ENCODE measurements around the gene MAML3. TPM values are rescaled to one million over a fixed set of nuclear protein-coding genes. Genes with fewer than 3 reads are reported as not detected.

The MAML3 gene
- total RNA-seq, 1 donor from 2014 or later = 21.8 TPM

DNA sequence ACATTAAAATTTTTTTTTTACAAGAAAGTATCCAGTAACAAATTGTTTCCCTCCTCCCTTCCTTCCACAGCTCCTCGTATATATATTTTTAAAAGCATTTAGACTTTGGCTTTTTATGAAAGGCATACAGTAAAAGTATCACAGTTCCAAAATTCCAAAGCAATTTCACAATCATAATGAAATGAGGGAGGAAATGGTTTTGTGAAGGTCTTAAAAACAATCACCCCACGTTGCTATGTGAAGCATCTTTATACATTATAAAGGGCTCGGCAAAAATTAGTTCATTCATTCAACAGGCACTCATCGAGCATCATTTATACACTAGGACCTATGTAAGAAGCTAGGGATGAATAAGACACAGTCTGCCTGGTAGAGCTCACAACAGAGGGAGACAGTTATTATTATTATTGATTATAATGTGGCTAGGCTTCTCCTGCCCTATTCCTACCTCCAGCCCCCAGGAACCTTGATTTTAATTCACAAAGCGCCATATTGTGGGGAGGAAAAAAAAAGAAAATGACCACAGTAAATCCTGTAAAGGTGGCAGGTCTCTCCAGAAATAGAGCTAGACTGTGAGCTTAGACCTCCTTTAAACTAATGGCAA lies 239.9 kb downstream of the MAML3 start:
- Mint-ChIP-seq H3K4me3 (no peak overlapping the region), H3K27me3 (no peaks in the 10 kb centered on the region), H3K4me1 (ENCODE audit: unreplicated experiment) (peaks cover 58% of the 10 kb centered on the region), H3K27ac (no peak overlapping the region), H3K36me3 (peaks cover 9% of the 10 kb centered on the region), H3K9me3 (no peaks in the 10 kb centered on the region)
- no peak for TF ChIP-seq CTCF (conservative IDR thresholded peaks at IDR 0.05)
- no peak for DNase-seq (ENCODE audit: extremely low spot score, unreplicated experiment)

- Mint-ChIP-seq H3K36me3 (peaks cover 9% of the 10 kb centered on the region), H3K27ac (no peak overlapping the region), H3K27me3 (no peaks in the 10 kb centered on the region), H3K4me3 (no peak overlapping the region), H3K4me1 (ENCODE audit: unreplicated experiment) (peaks cover 58% of the 10 kb centered on the region), H3K9me3 (no peaks in the 10 kb centered on the region)
- no peak for DNase-seq (ENCODE audit: extremely low spot score, unreplicated experiment)
- TF ChIP-seq CTCF (conservative IDR thresholded peaks at IDR 0.05) = no peak
These were observed 240.5 kb downstream of the MAML3 start for GRCh38 chr4:139913398-139913990.

- Mint-ChIP-seq H3K27ac (peak overlapping the region; percentile 43), H3K9me3 (no peaks in the 10 kb centered on the region), H3K4me3 (no peak overlapping the region), H3K27me3 (no peaks in the 10 kb centered on the region), H3K36me3 (peaks cover 9% of the 10 kb centered on the region), H3K4me1 (ENCODE audit: unreplicated experiment) (peaks cover 58% of the 10 kb centered on the region)
- no peak for DNase-seq (ENCODE audit: extremely low spot score, unreplicated experiment)
- TF ChIP-seq CTCF (conservative IDR thresholded peaks at IDR 0.05) = no peak
These were observed 241.5 kb downstream of the MAML3 start for GRCh38 chr4:139912445-139912844.

DNA sequence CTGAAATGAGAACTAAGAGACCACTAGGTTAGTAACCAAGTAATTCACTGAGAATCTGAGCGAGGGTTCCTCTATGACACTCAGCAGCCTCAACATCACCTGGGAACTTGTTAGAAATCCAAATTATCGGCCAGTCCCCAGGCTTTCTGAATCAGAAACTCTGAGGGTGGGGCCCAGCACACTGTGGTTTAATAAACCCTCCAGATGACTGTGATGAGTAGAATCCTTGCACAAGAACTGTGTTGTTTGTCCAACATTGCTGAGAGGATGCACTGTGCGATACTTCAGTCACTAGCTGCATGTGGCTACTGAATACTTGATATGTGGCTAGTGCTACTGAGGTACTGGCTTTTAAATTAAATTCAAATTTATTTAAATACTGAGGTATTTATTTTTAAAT lies 243.9 kb downstream of the MAML3 start:
- Mint-ChIP-seq H3K36me3 (peaks cover 5% of the 10 kb centered on the region), H3K4me1 (ENCODE audit: unreplicated experiment) (peaks cover 56% of the 10 kb centered on the region), H3K4me3 (no peak overlapping the region), H3K27ac (no peak overlapping the region), H3K9me3 (no peaks in the 10 kb centered on the region), H3K27me3 (no peaks in the 10 kb centered on the region)
- TF ChIP-seq CTCF (conservative IDR thresholded peaks at IDR 0.05) = no peak
- DNase-seq (ENCODE audit: extremely low spot score, unreplicated experiment) = no peak

- Mint-ChIP-seq H3K4me3 (no peak overlapping the region), H3K9me3 (peaks cover 8% of the 10 kb centered on the region), H3K27ac (no peak overlapping the region), H3K4me1 (ENCODE audit: unreplicated experiment) (peaks cover 46% of the 10 kb centered on the region), H3K27me3 (no peaks in the 10 kb centered on the region), H3K36me3 (peaks cover 5% of the 10 kb centered on the region)
- TF ChIP-seq CTCF (conservative IDR thresholded peaks at IDR 0.05) = no peak
- DNase-seq (ENCODE audit: extremely low spot score, unreplicated experiment) = no peak
These were observed 245.1 kb downstream of the MAML3 start for GRCh38 chr4:139908636-139909437.
